K562 (cell line): ENCODE data around the gene RPP21. TPM values are rescaled to one million over a fixed set of nuclear protein-coding genes. Genes with fewer than 3 reads are reported as not detected.

Experiments used
- DMBX1 ChIP-seq: fragments of 250-450 bp; sonication (Bioruptor Pico); IDR thresholded peaks from 2 replicates; pipeline ENCODE4 v1.8.0; 2022; ENCODE audit warnings: inconsistent platforms, mild to moderate bottlenecking, moderate library complexity, borderline replicate concordance
- EGR1 ChIP-seq: fragments of 450-650 bp; conservative IDR thresholded peaks from 2 replicates; pipeline ENCODE4 v1.6.1; 2017; ENCODE audit warnings: mild to moderate bottlenecking
- ESRRB ChIP-seq: fragments of 250-450 bp; sonication (Bioruptor Pico); IDR thresholded peaks from 2 replicates; pipeline ENCODE4 v1.5.0; 2020; ENCODE audit warnings: mild to moderate bottlenecking, moderate library complexity, borderline replicate concordance
- FOXM1 ChIP-seq, 2 experiments: fragments of 450-650 bp in 1 of 2; sonication (generic) in 1 of 2; formaldehyde crosslinking in 1 of 2; IDR thresholded peaks; 2 replicates each; pipeline versions ENCODE4 v1.6.1 to v1.9.0; 2017 to 2022; ENCODE audit warnings: low read depth in 2 of 2, mild to moderate bottlenecking in 2 of 2, missing genetic modification reagents in 1 of 2, moderate library complexity in 1 of 2
- JUND ChIP-seq, 2 experiments: IDR thresholded peaks; 2 replicates in 1 of 2; 3 replicates in 1 of 2; pipeline ENCODE4 v1.6.1; 2011; ENCODE audit warnings: borderline replicate concordance in 2 of 2, low read depth in 2 of 2, low read length in 2 of 2, improper control_type of control experiment in 1 of 2, missing biosample characterization in 1 of 2, missing genetic modification characterization in 1 of 2, missing genetic modification reagents in 1 of 2
- MAZ ChIP-seq, 2 experiments: fragments of 450-650 bp in 1 of 2; sonication (generic) in 1 of 2; formaldehyde crosslinking; IDR thresholded peaks in 1 of 2; conservative IDR thresholded peaks in 1 of 2; 2 replicates each; pipeline versions ENCODE4 v1.4.0 to v1.5.0; 2020; ENCODE audit warnings: mild to moderate bottlenecking in 1 of 2, missing genetic modification reagents in 1 of 2
- NFIC ChIP-seq: fragments of 450-650 bp; IDR thresholded peaks from 2 replicates; pipeline ENCODE4 v1.6.1; 2017; ENCODE audit warnings: mild to moderate bottlenecking, inconsistent platforms
- NR2C2 ChIP-seq, 2 experiments: fragments of 200-800 bp in 1 of 2; sonication (Bioruptor generic) in 1 of 2; sonication (generic) in 1 of 2; formaldehyde crosslinking in 1 of 2; IDR thresholded peaks; 2 replicates each; pipeline versions ENCODE4 v1.6.1 to v1.8.0; 2016 to 2022; ENCODE audit warnings: mild to moderate bottlenecking in 1 of 2, missing compliant biosample characterization in 1 of 2, missing genetic modification characterization in 1 of 2, missing genetic modification reagents in 1 of 2
- POLR2A ChIP-seq: fragments of 450-650 bp; conservative IDR thresholded peaks from 2 replicates; pipeline ENCODE4 v1.6.1; 2016
- ZNF384 ChIP-seq: IDR thresholded peaks from 2 replicates; pipeline ENCODE4 v1.6.1; 2012; ENCODE audit warnings: low read depth, low read length, improper control_type of control experiment
- ZNF644 ChIP-seq: fragments of 200-800 bp; sonication (Bioruptor generic); IDR thresholded peaks from 2 replicates; pipeline ENCODE4 v1.6.1; 2016; ENCODE audit warnings: low read depth, missing genetic modification characterization, missing compliant biosample characterization
- ZNF668 ChIP-seq: fragments of 250-450 bp; sonication (Bioruptor Pico); IDR thresholded peaks from 2 replicates; pipeline ENCODE4 v1.8.0; 2022; ENCODE audit warnings: mild to moderate bottlenecking, inconsistent platforms
- ZNF707 ChIP-seq: fragments of 250-450 bp; sonication (Bioruptor Pico); conservative IDR thresholded peaks from 2 replicates; pipeline ENCODE4 v1.8.0; 2022; ENCODE audit warnings: inconsistent platforms, mild to moderate bottlenecking, moderate library complexity
- polyA plus RNA-seq, 8 experiments: library from polyadenylated mRNA; depleted of rRNA in 4 of 8; stranded (reverse) in 5 of 8; unstranded in 3 of 8; fragments of >200 nt; fragmentation: Nextera tagmentation in 2 of 8; fragmentation: Illumina TruSeq in 1 of 8; extraction: Ambion mirVana in 2 of 8; extraction: Trizol in 1 of 8; gene quantifications; 2 replicates each; pipeline versions ENCODE4 v1.2.1 to v1.2.3, GENCODE V29; 2011 to 2014; ENCODE audit warnings: inconsistent platforms in 1 of 8, missing spikeins in 1 of 8
- total RNA-seq, 7 experiments: library from RNA; depleted of rRNA in 6 of 7; stranded (reverse); fragments of >200 nt in 6 of 7; fragmentation: Illumina TruSeq in 2 of 7; extraction: Trizol in 2 of 7; gene quantifications; 2 replicates each; pipeline versions ENCODE4 v1.2.1 to v1.2.3, GENCODE V29; 2011 to 2021; ENCODE audit warnings: low replicate concordance in 1 of 7
- TF ChIP-seq, protein P1 (sequence below): fragments of 250-450 bp; sonication (Bioruptor Pico); IDR thresholded peaks from 2 replicates; pipeline ENCODE4 v1.8.0; 2022; ENCODE audit warnings: inconsistent platforms
- TF ChIP-seq, protein P2 (sequence below), 2 experiments: fragments of 250-450 bp in 1 of 2; fragments of 450-650 bp in 1 of 2; sonication (Bioruptor Pico) in 1 of 2; IDR thresholded peaks; 2 replicates each; pipeline versions ENCODE4 v1.6.1 to v1.8.0; 2016 to 2021; ENCODE audit warnings: mild to moderate bottlenecking in 2 of 2, moderate library complexity in 2 of 2, missing compliant biosample characterization in 1 of 2, missing genetic modification characterization in 1 of 2
- TF ChIP-seq, protein P3 (sequence below): fragments of 200-800 bp; sonication (Bioruptor generic); IDR thresholded peaks from 2 replicates; pipeline ENCODE4 v1.6.1; 2017; ENCODE audit warnings: missing genetic modification characterization, missing compliant biosample characterization
- TF ChIP-seq, protein P4 (sequence below): fragments of 450-650 bp; IDR thresholded peaks from 2 replicates; pipeline ENCODE4 v1.6.1; 2017; ENCODE audit warnings: antibody characterized with exemption

RPP21 gene
- total and polyA plus RNA-seq, 9 of the 15 experiments (the other 6 are each of a cell fraction or from before 2014, with no cell fraction given) = 62.1 to 362 (median 166) TPM

DNA sequence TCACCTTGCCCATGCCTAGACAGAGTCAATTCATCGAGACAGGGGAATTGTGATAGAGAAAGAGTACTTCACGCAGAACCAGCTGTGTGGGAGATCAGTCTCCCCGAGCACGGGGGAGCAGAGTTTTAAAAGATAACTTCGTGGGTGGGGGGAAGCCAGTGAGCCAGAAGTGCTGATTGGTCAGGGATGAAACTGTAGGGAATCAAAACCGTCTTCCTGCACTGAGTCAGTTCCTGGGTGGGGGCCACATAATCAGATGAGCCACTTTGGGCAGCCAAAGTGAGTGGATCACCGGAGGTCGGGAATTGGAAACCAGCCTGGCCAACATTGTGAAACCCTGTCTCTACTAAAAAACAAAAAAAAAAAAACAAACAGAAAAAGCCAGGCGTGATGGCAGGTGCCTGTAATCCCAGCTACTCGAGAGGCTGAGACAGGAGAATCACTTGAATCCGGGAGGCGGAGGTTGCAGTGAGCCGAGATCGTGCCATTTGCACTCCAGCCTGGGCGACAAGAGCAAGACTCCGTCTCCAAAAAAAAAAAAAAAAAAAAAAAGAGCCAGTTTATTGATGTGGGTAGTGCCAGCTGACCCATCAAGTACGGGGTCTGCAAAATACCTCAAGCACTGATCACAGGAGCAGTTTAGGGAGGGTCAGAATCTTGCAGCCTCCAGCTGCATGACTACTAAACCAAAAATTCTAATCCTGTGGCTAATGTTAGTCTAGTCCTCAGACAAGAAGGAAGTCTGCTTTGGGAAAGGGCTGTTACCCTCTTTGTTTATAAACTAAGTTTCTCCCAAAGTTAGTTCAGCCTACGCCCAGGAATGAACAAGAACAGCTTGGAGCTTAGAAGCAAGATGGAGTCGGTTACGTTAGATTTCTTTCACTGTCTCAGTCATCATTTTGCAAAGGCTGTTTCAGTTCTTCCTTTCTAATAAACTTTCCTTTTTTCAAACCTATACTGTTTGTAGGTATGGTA is 22.1 kb upstream of the RPP21 start (continued):
- TF ChIP-seq EGR1 = peak; percentile 68
- TF ChIP-seq ZNF668 (CRISPR knock-in tag) = 0 out of 2 replicates have a peak, but pooled peaks have one; percentile 13
- TF ChIP-seq ZNF707 (CRISPR knock-in tag) = no peak
- no peak for TF ChIP-seq NR2C2 (CRISPR knock-in tag; IDR thresholded peaks at IDR 0.05)
- no peak for TF ChIP-seq NR2C2 (tag; IDR thresholded peaks at IDR 0.05)
- TF ChIP-seq, protein P1, sequence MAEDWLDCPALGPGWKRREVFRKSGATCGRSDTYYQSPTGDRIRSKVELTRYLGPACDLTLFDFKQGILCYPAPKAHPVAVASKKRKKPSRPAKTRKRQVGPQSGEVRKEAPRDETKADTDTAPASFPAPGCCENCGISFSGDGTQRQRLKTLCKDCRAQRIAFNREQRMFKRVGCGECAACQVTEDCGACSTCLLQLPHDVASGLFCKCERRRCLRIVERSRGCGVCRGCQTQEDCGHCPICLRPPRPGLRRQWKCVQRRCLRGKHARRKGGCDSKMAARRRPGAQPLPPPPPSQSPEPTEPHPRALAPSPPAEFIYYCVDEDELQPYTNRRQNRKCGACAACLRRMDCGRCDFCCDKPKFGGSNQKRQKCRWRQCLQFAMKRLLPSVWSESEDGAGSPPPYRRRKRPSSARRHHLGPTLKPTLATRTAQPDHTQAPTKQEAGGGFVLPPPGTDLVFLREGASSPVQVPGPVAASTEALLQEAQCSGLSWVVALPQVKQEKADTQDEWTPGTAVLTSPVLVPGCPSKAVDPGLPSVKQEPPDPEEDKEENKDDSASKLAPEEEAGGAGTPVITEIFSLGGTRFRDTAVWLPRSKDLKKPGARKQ (CRISPR knock-in tag) = no peak
- TF ChIP-seq, protein P2, sequence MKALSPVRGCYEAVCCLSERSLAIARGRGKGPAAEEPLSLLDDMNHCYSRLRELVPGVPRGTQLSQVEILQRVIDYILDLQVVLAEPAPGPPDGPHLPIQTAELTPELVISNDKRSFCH (CRISPR knock-in tag; IDR thresholded peaks at IDR 0.05) = no peak
- TF ChIP-seq, protein P2 (tag; IDR thresholded peaks at IDR 0.05) = 0 out of 2 replicates have a peak, but pooled peaks have one; percentile 60
- TF ChIP-seq DMBX1 (CRISPR knock-in tag) = peak; percentile 96
- no peak; the same call in 1 of the 2 replicates for TF ChIP-seq ZNF384
- TF ChIP-seq NFIC = 0 out of 2 replicates have a peak, but pooled peaks have one; percentile 18
- TF ChIP-seq JUND (IDR thresholded peaks at IDR 0.05; ENCODE audit: borderline replicate concordance, low read depth, low read length) = peak; percentile 36; the same call in 1 of the 2 replicates
- no peak; the same call in 2 of the 3 replicates for TF ChIP-seq JUND (tag; IDR thresholded peaks at IDR 0.05; ENCODE audit: borderline replicate concordance, low read depth, low read length)
- TF ChIP-seq MAZ (CRISPR knock-in tag; conservative IDR thresholded peaks at IDR 0.05 in 1 of 2, IDR thresholded peaks at IDR 0.05 in 1 of 2) = peak in 1 of 2 experiments; percentile 41; a peak in 1 of 4 replicates
- TF ChIP-seq POLR2A = no peak
- TF ChIP-seq, protein P3, sequence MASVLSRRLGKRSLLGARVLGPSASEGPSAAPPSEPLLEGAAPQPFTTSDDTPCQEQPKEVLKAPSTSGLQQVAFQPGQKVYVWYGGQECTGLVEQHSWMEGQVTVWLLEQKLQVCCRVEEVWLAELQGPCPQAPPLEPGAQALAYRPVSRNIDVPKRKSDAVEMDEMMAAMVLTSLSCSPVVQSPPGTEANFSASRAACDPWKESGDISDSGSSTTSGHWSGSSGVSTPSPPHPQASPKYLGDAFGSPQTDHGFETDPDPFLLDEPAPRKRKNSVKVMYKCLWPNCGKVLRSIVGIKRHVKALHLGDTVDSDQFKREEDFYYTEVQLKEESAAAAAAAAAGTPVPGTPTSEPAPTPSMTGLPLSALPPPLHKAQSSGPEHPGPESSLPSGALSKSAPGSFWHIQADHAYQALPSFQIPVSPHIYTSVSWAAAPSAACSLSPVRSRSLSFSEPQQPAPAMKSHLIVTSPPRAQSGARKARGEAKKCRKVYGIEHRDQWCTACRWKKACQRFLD (CRISPR knock-in tag) = 0 out of 2 replicates have a peak, but pooled peaks have one; percentile 40
- TF ChIP-seq, protein P4, sequence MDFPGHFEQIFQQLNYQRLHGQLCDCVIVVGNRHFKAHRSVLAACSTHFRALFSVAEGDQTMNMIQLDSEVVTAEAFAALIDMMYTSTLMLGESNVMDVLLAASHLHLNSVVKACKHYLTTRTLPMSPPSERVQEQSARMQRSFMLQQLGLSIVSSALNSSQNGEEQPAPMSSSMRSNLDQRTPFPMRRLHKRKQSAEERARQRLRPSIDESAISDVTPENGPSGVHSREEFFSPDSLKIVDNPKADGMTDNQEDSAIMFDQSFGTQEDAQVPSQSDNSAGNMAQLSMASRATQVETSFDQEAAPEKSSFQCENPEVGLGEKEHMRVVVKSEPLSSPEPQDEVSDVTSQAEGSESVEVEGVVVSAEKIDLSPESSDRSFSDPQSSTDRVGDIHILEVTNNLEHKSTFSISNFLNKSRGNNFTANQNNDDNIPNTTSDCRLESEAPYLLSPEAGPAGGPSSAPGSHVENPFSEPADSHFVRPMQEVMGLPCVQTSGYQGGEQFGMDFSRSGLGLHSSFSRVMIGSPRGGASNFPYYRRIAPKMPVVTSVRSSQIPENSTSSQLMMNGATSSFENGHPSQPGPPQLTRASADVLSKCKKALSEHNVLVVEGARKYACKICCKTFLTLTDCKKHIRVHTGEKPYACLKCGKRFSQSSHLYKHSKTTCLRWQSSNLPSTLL = peak; percentile 86
- no peak for TF ChIP-seq ESRRB (CRISPR knock-in tag)
- TF ChIP-seq ZNF644 = no peak
- TF ChIP-seq FOXM1 (IDR thresholded peaks at IDR 0.05; ENCODE audit: low read depth) = peak; percentile 54
- no peak for TF ChIP-seq FOXM1 (CRISPR knock-in tag; IDR thresholded peaks at IDR 0.05; ENCODE audit: low read depth)
